Measurements from ENCODE around the gene NT5C2.
"Not testable (repeated sequence)": the region's sequence is repeated elsewhere in the genome, so short reads cannot be mapped to it uniquely, and the experiment has no call there.

Gene NT5C2

DNA sequence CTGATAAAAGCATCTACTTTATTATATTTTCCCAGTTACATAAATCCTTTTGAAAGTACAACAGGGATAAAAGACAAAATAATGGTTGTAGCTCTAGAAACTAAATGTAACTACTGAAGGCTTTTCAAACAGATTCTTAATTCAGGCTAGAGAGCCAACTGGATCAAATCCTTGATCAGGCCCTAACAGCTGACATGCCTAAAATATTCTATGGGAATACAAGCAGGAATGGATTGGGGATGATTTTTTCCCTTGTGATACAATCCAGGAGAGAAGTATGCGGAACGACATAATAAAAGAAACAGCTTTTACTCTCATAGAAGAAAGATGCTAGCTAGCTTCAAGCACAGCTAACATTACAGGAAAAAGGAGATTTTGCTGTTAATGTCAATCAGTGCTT lies 49.0 kb downstream of the NT5C2 start:
- no peak overlapping the region for H3K9ac ChIP-seq (ENCODE audit: low read depth, low read length)
- DNase-seq: no peak
- no peak overlapping the region for H2AFZ ChIP-seq (ENCODE audit: low read depth, low read length)
- H4K20me1 ChIP-seq (ENCODE audit: insufficient read depth, low read length): peaks cover 4% of the 10 kb centered on the region; the same call in 1 of the 2 replicates
- no peak overlapping the region for H3K27ac ChIP-seq (ENCODE audit: low read length)
- no peak for ATAC-seq (ENCODE audit: insufficient read depth, low read depth)
- no peaks in the 10 kb centered on the region for H3K4me1 ChIP-seq (ENCODE audit: insufficient read depth, low read length)
- peaks cover 31% of the 10 kb centered on the region; the same call in 1 of the 2 replicates for H3K36me3 ChIP-seq (ENCODE audit: insufficient read depth, low read length)
- H3K9me3 ChIP-seq (ENCODE audit: insufficient read depth, low read length, severe bottlenecking): no peaks in the 10 kb centered on the region
- no peak overlapping the region for H3K4me2 ChIP-seq (ENCODE audit: insufficient read depth, low read length)
- no peak for TF ChIP-seq EZH2 (IDR thresholded peaks at IDR 0.05; ENCODE audit: borderline replicate concordance, low read depth, low read length, severe bottlenecking)
- TF ChIP-seq, protein P1, sequence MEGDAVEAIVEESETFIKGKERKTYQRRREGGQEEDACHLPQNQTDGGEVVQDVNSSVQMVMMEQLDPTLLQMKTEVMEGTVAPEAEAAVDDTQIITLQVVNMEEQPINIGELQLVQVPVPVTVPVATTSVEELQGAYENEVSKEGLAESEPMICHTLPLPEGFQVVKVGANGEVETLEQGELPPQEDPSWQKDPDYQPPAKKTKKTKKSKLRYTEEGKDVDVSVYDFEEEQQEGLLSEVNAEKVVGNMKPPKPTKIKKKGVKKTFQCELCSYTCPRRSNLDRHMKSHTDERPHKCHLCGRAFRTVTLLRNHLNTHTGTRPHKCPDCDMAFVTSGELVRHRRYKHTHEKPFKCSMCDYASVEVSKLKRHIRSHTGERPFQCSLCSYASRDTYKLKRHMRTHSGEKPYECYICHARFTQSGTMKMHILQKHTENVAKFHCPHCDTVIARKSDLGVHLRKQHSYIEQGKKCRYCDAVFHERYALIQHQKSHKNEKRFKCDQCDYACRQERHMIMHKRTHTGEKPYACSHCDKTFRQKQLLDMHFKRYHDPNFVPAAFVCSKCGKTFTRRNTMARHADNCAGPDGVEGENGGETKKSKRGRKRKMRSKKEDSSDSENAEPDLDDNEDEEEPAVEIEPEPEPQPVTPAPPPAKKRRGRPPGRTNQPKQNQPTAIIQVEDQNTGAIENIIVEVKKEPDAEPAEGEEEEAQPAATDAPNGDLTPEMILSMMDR (IDR thresholded peaks at IDR 0.05; ENCODE audit: borderline replicate concordance, extremely low read depth, low read length, poor library complexity, severe bottlenecking): no peak
- no peak overlapping the region for H3K4me3 ChIP-seq (ENCODE audit: low read depth in 1 of 2, low read length in 2 of 2)
- H3K27me3 ChIP-seq (ENCODE audit: insufficient read depth, low read length, poor library complexity): no peaks in the 10 kb centered on the region
- H3K79me2 ChIP-seq (ENCODE audit: insufficient read depth, low read length): peaks cover 69% of the 10 kb centered on the region

- not testable (repeated sequence) for H3K4me3 ChIP-seq (ENCODE audit: low read depth in 1 of 2, low read length in 2 of 2); H3K9ac ChIP-seq (ENCODE audit: low read depth, low read length); H3K27ac ChIP-seq (ENCODE audit: low read length); DNase-seq; H3K4me1 ChIP-seq (ENCODE audit: insufficient read depth, low read length); H4K20me1 ChIP-seq (ENCODE audit: insufficient read depth, low read length); H3K4me2 ChIP-seq (ENCODE audit: insufficient read depth, low read length); H3K9me3 ChIP-seq (ENCODE audit: insufficient read depth, low read length, severe bottlenecking); H3K27me3 ChIP-seq (ENCODE audit: insufficient read depth, low read length, poor library complexity); ATAC-seq (ENCODE audit: insufficient read depth, low read depth); H2AFZ ChIP-seq (ENCODE audit: low read depth, low read length)
- peaks cover 32% of the 10 kb centered on the region; the same call in 1 of the 2 replicates for H3K36me3 ChIP-seq (ENCODE audit: insufficient read depth, low read length)
- H3K79me2 ChIP-seq (ENCODE audit: insufficient read depth, low read length): peaks cover 65% of the 10 kb centered on the region
These were observed 49.4 kb downstream of the NT5C2 start for GRCh38 chr10:103143641-103144040.

GRCh38 chr10:103141950-103142349 lies 51.1 kb downstream of the NT5C2 start:
- no peak for ATAC-seq (ENCODE audit: insufficient read depth, low read depth)
- Histone ChIP-seq H3K27me3 (ENCODE audit: insufficient read depth, low read length, poor library complexity) (no peaks in the 10 kb centered on the region), H3K9me3 (ENCODE audit: insufficient read depth, low read length, severe bottlenecking) (no peaks in the 10 kb centered on the region), H3K79me2 (ENCODE audit: insufficient read depth, low read length) (peaks cover 55% of the 10 kb centered on the region), H3K4me2 (ENCODE audit: insufficient read depth, low read length) (no peak overlapping the region), H3K4me3 (ENCODE audit: low read depth in 1 of 2, low read length in 2 of 2) (no peak overlapping the region), H3K27ac (ENCODE audit: low read length) (no peak overlapping the region), H3K9ac (ENCODE audit: low read depth, low read length) (no peak overlapping the region), H2AFZ (ENCODE audit: low read depth, low read length) (no peak overlapping the region), H3K4me1 (ENCODE audit: insufficient read depth, low read length) (no peaks in the 10 kb centered on the region), H3K36me3 (ENCODE audit: insufficient read depth, low read length) (peaks cover 49% of the 10 kb centered on the region), H4K20me1 (ENCODE audit: insufficient read depth, low read length) (no peaks in the 10 kb centered on the region; the same call in 1 of the 2 replicates)
- TF ChIP-seq, protein P1 (IDR thresholded peaks at IDR 0.05; ENCODE audit: borderline replicate concordance, extremely low read depth, low read length, poor library complexity, severe bottlenecking): no peak
- TF ChIP-seq EZH2 (IDR thresholded peaks at IDR 0.05; ENCODE audit: borderline replicate concordance, low read depth, low read length, severe bottlenecking): no peak
- DNase-seq: no peak

- H3K4me2 ChIP-seq (ENCODE audit: insufficient read depth, low read length): no peak overlapping the region
- no peak for ATAC-seq (ENCODE audit: insufficient read depth, low read depth)
- H3K9me3 ChIP-seq (ENCODE audit: insufficient read depth, low read length, severe bottlenecking): peaks cover 3% of the 10 kb centered on the region
- no peak for DNase-seq
- no peak overlapping the region for H3K27ac ChIP-seq (ENCODE audit: low read length)
- H3K9ac ChIP-seq (ENCODE audit: low read depth, low read length): no peak overlapping the region
- peaks cover 61% of the 10 kb centered on the region for H3K36me3 ChIP-seq (ENCODE audit: insufficient read depth, low read length)
- H3K4me3 ChIP-seq (ENCODE audit: low read depth in 1 of 2, low read length in 2 of 2): no peak overlapping the region
- no peak for TF ChIP-seq EZH2 (IDR thresholded peaks at IDR 0.05; ENCODE audit: borderline replicate concordance, low read depth, low read length, severe bottlenecking)
- TF ChIP-seq, protein P1 (IDR thresholded peaks at IDR 0.05; ENCODE audit: borderline replicate concordance, extremely low read depth, low read length, poor library complexity, severe bottlenecking): no peak
- H3K27me3 ChIP-seq (ENCODE audit: insufficient read depth, low read length, poor library complexity): no peaks in the 10 kb centered on the region
- no peak overlapping the region for H2AFZ ChIP-seq (ENCODE audit: low read depth, low read length)
- no peaks in the 10 kb centered on the region for H3K4me1 ChIP-seq (ENCODE audit: insufficient read depth, low read length)
- peaks cover 45% of the 10 kb centered on the region for H3K79me2 ChIP-seq (ENCODE audit: insufficient read depth, low read length)
- no peaks in the 10 kb centered on the region for H4K20me1 ChIP-seq (ENCODE audit: insufficient read depth, low read length)
These were observed 52.6 kb downstream of the NT5C2 start for GRCh38 chr10:103140469-103140868.

Measured in DND-41 (cell line).